ENCODE results near the gene EXOC6B. TPM values are rescaled to one million over a fixed set of nuclear protein-coding genes. Genes with fewer than 3 reads are reported as not detected.
"Not testable (repeated sequence)": the region's sequence is repeated elsewhere in the genome, so short reads cannot be mapped to it uniquely, and the experiment has no call there.

EXOC6B gene
- total RNA-seq, 4 donors from 2014 or later: 54.0 to 121 (median 78.7) TPM

DNA sequence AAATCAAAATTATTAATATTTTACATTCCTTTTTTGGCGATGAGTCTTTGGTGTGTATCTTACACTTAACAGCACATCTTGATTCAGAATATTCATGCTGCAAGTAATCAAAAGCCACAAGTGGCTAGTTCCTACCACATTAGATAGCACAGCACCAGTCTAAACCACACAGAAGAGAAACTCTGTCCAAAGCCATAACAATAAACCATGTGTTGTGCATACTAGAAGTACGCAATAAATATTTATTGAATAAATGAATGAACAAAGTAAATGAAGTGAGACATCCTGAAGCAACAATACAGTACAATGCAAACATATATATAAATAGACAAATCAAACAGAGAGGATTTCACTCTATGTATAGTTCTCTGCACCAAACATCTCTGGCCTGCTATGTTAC is 287.3 kb downstream of the EXOC6B start:
- Histone ChIP-seq H3K27me3 (no peaks in the 10 kb centered on the region), H3K4me3 (no peak overlapping the region), H3K4me1 (peaks cover 5% of the 10 kb centered on the region), H3K27ac (no peak overlapping the region), H3K9me3 (no peaks in the 10 kb centered on the region), H3K36me3 (no peaks in the 10 kb centered on the region)
- no peak for DNase-seq (ENCODE audit: low spot score in 2 of 2)
- 85% methylated on average over 2 of the region's 2 CpGs for WGBS
- TF ChIP-seq POLR2AphosphoS5 (IDR thresholded peaks at IDR 0.05) (no peak), EP300 (IDR thresholded peaks at IDR 0.05) (no peak), POLR2A (IDR thresholded peaks at IDR 0.05) (no peak), CTCF (IDR thresholded peaks at IDR 0.05) (no peak)

DNA sequence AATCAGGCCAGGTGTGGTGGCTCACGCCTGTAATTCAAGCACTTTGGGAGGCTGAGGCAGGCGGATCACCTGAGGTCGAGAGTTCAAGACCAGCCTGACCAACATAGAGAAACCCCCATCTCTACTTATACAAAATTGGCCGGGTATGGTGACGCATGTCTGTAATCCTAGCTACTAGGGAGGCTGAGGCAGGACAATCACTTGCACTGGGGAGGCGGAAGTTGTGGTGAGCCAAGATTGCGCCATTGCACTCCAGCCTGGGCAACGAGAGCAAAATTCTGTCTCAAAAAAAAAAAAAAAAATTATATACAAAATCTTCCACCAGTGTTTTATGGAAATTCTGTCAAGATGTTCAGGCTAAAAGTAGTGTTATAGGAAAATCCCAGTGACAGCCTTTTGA is 290.2 kb downstream of the EXOC6B start:
- not testable (repeated sequence) for H3K27ac ChIP-seq; H3K9me3 ChIP-seq; H3K4me3 ChIP-seq; DNase-seq (ENCODE audit: low spot score in 2 of 2); H3K4me1 ChIP-seq; H3K36me3 ChIP-seq; H3K27me3 ChIP-seq
- 94% methylated on average over 8 of the region's 8 CpGs for whole genome bisulfite sequencing

- TF ChIP-seq POLR2A (IDR thresholded peaks at IDR 0.05): no peak
- no peak for TF ChIP-seq EP300 (IDR thresholded peaks at IDR 0.05)
- DNase-seq (ENCODE audit: low spot score in 2 of 2): no peak
- H3K27me3 ChIP-seq: no peaks in the 10 kb centered on the region
- WGBS: 38% methylated on average over 1 of the region's 1 CpG
- H3K36me3 ChIP-seq: no peaks in the 10 kb centered on the region
- H3K9me3 ChIP-seq: no peaks in the 10 kb centered on the region
- H3K27ac ChIP-seq: no peak overlapping the region
- H3K4me1 ChIP-seq: peaks cover 1% of the 10 kb centered on the region
- no peak overlapping the region for H3K4me3 ChIP-seq
These were observed 292.1 kb downstream of the EXOC6B start for GRCh38 chr2:72533765-72534164.

GRCh38 chr2:72527424-72527823 is 298.4 kb downstream of the EXOC6B start:
- H3K27me3 ChIP-seq: no peaks in the 10 kb centered on the region
- H3K4me3 ChIP-seq: no peak overlapping the region
- H3K9me3 ChIP-seq: no peaks in the 10 kb centered on the region
- no peak overlapping the region for H3K27ac ChIP-seq
- TF ChIP-seq POLR2A (IDR thresholded peaks at IDR 0.05) (no peak), EP300 (IDR thresholded peaks at IDR 0.05) (no peak), POLR2AphosphoS5 (IDR thresholded peaks at IDR 0.05) (no peak), CTCF (IDR thresholded peaks at IDR 0.05) (no peak)
- 97% methylated on average over 1 of the region's 1 CpG for WGBS
- no peak for DNase-seq (ENCODE audit: low spot score in 2 of 2)
- no peaks in the 10 kb centered on the region for H3K4me1 ChIP-seq
- no peaks in the 10 kb centered on the region for H3K36me3 ChIP-seq

GRCh38 chr2:72526623-72527022 is 299.2 kb downstream of the EXOC6B start:
- Histone ChIP-seq H3K27ac (no peak overlapping the region), H3K36me3 (no peaks in the 10 kb centered on the region), H3K9me3 (no peaks in the 10 kb centered on the region), H3K4me3 (no peak overlapping the region), H3K4me1 (no peaks in the 10 kb centered on the region), H3K27me3 (no peaks in the 10 kb centered on the region)
- no peak for DNase-seq (ENCODE audit: low spot score in 2 of 2)
- no peak for TF ChIP-seq EP300 (IDR thresholded peaks at IDR 0.05)
- no peak for TF ChIP-seq POLR2A (IDR thresholded peaks at IDR 0.05)
- TF ChIP-seq CTCF (IDR thresholded peaks at IDR 0.05): no peak
- no peak for TF ChIP-seq POLR2AphosphoS5 (IDR thresholded peaks at IDR 0.05)
- WGBS: 91% methylated on average over 1 of the region's 1 CpG

DNA sequence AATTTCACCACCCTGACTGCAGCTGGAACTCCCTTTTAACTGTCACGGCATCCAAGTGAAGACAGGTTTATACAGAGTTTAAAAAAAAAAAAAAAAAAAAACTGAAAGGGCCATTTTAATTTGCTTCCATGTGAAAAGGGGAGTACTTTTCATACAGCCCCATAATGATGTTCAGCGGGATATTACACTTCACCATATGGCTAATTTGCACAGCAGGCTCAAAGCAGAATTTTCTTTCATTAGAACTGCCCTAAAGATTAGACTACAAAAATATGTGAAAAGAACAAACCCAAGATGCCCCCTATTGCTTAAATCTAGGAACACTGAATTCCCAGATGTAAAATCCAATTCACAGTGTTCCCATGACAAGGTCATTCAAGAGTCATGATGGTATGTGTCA is 301.8 kb downstream of the EXOC6B start:
- Histone ChIP-seq H3K9me3 (no peaks in the 10 kb centered on the region), H3K36me3 (no peaks in the 10 kb centered on the region), H3K27ac (no peak overlapping the region), H3K4me1 (no peaks in the 10 kb centered on the region), H3K4me3 (no peak overlapping the region), H3K27me3 (no peaks in the 10 kb centered on the region)
- 97% methylated on average over 2 of the region's 2 CpGs for WGBS
- TF ChIP-seq EP300 (IDR thresholded peaks at IDR 0.05) (no peak), POLR2A (IDR thresholded peaks at IDR 0.05) (no peak), POLR2AphosphoS5 (IDR thresholded peaks at IDR 0.05) (no peak), CTCF (IDR thresholded peaks at IDR 0.05) (no peak)
- no peak for DNase-seq (ENCODE audit: low spot score in 2 of 2)

Measured in suprapubic skin (tissue), 4 donors.